GM12891 (cell line): ENCODE results near the gene PPP6R1.

Experiments used
- PAX5 ChIP-seq: IDR thresholded peaks from 2 replicates; pipeline ENCODE4 v1.6.1; 2011; ENCODE audit warnings: low read length, moderate library complexity, mild to moderate bottlenecking; ENCODE audit not compliant: insufficient read depth, severe bottlenecking
- POLR2A ChIP-seq: IDR thresholded peaks from 2 replicates; pipeline ENCODE4 v1.6.1; 2011; ENCODE audit warnings: low read depth, low read length, control low read depth
- POLR2AphosphoS5 ChIP-seq: IDR thresholded peaks from 2 replicates; pipeline ENCODE4 v1.6.1; 2011; ENCODE audit warnings: low read depth, low read length, control low read depth
- SPI1 ChIP-seq: IDR thresholded peaks from 2 replicates; pipeline ENCODE4 v1.6.1; 2011; ENCODE audit warnings: low read depth, low read length, control low read depth
- TAF1 ChIP-seq: IDR thresholded peaks from 2 replicates; pipeline ENCODE4 v1.6.1; 2011; ENCODE audit warnings: low read depth, low read length, control low read depth

DNA sequence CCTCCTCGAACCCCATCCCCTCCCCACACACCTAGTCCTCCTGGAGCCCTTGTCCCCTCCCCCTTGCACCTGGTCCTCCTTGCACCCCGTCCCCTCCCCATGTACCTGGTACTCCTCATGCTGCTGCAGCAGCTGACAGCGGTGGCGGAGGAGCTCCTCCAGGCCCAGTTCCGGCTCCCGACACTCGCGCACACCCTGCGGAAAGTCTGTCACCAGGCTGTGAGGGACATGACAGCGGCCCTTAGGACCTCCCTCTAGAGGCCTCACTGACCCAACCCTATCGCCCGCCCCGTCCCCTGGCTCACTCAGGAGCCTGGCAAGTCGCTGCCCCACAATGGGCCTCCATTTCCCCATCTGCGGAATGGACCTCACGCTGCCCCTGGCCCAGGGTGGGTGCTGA, 6.4 kb upstream of the PPP6R1 start:
- TF ChIP-seq POLR2A (no peak), POLR2AphosphoS5 (no peak), TAF1 (no peak), PAX5 (no peak), SPI1 (no peak)
